WTC11 (cell line): ENCODE data around the gene USO1. TPM values are rescaled to one million over a fixed set of nuclear protein-coding genes. Genes with fewer than 3 reads are reported as not detected.

Source experiments
- ATAC-seq: fragments of 200-7000 bp; cut with Tn5 transposase; 2 replicates; pipeline ENCODE4 v1.10.0; 2021; ENCODE audit warnings: mild to moderate bottlenecking, moderate library complexity
- CTCF ChIA-PET: fragments of 300-600 bp; sonication (Branson Sonifier 250); formaldehyde crosslinking; loops from one replicate; lab custom pipeline; 2021; ENCODE audit warnings: antibody characterized with exemption; lab: Charles Lee
- POLR2A ChIA-PET: fragments of 350-600 bp; sonication (Branson Sonifier 250); formaldehyde crosslinking; loops from one replicate; lab custom pipeline; 2021; ENCODE audit warnings: antibody characterized with exemption; lab: Charles Lee
- DNase-seq: peaks from one replicate; pipeline ENCODE4 v3.0.0; 2021; ENCODE audit warnings: low spot score
- H3K27ac Mint-ChIP-seq: 2 replicates; pipeline ENCODE4 v1.8.0; 2021; ENCODE audit warnings: mixed read lengths
- H3K27me3 Mint-ChIP-seq: 2 replicates; pipeline ENCODE4 v1.8.0; 2021; ENCODE audit warnings: low read depth, mild to moderate bottlenecking, moderate library complexity, mixed read lengths
- H3K36me3 Mint-ChIP-seq: 2 replicates; pipeline ENCODE4 v1.8.0; 2021; ENCODE audit warnings: mixed read lengths
- H3K4me1 Mint-ChIP-seq: 2 replicates; pipeline ENCODE4 v1.8.0; 2022; ENCODE audit warnings: mixed read lengths
- H3K4me3 Mint-ChIP-seq: 2 replicates; pipeline ENCODE4 v1.8.0; 2021; ENCODE audit warnings: mild to moderate bottlenecking, moderate library complexity, mixed read lengths
- H3K9me3 Mint-ChIP-seq: 2 replicates; pipeline ENCODE4 v1.8.0; 2021; ENCODE audit warnings: mixed read lengths
- AFF4 ChIP-seq: sonication (generic); formaldehyde crosslinking; IDR thresholded peaks from 2 replicates; pipeline ENCODE4 v1.8.1; 2023; ENCODE audit warnings: mild to moderate bottlenecking, missing genetic modification reagents, borderline replicate concordance
- CREB1 ChIP-seq: sonication (generic); formaldehyde crosslinking; IDR thresholded peaks from 2 replicates; pipeline ENCODE4 v1.8.0; 2023; ENCODE audit warnings: mild to moderate bottlenecking, missing genetic modification reagents
- CREM ChIP-seq: sonication (generic); formaldehyde crosslinking; IDR thresholded peaks from 2 replicates; pipeline ENCODE4 v1.8.1; 2022; ENCODE audit warnings: mild to moderate bottlenecking, missing genetic modification reagents, moderate library complexity
- CTCF ChIP-seq: fragments of 200-600 bp; IDR thresholded peaks from 2 replicates; pipeline ENCODE4 v1.8.0; 2022; ENCODE audit warnings: antibody characterized with exemption
- ETV6 ChIP-seq: sonication (generic); formaldehyde crosslinking; IDR thresholded peaks from 2 replicates; pipeline ENCODE4 v1.8.1; 2022; ENCODE audit warnings: mild to moderate bottlenecking, missing genetic modification reagents
- FOXJ3 ChIP-seq: sonication (generic); formaldehyde crosslinking; IDR thresholded peaks from 2 replicates; pipeline ENCODE4 v1.9.0; 2021; ENCODE audit warnings: missing genetic modification reagents, mild to moderate bottlenecking, borderline replicate concordance
- FOXP1 ChIP-seq: sonication (generic); formaldehyde crosslinking; IDR thresholded peaks from 2 replicates; pipeline ENCODE4 v1.8.0; 2022; ENCODE audit warnings: missing genetic modification reagents, mild to moderate bottlenecking, moderate library complexity, borderline replicate concordance
- MLX ChIP-seq: sonication (generic); formaldehyde crosslinking; IDR thresholded peaks from 2 replicates; pipeline ENCODE4 v1.8.1; 2023; ENCODE audit warnings: mild to moderate bottlenecking, missing genetic modification reagents, moderate library complexity
- NR3C1 ChIP-seq: sonication (generic); formaldehyde crosslinking; conservative IDR thresholded peaks from 2 replicates; pipeline ENCODE4 v1.8.1; 2023; ENCODE audit warnings: low read depth, mild to moderate bottlenecking, missing genetic modification reagents
- OVOL2 ChIP-seq: fragments of 250-450 bp; sonication (Bioruptor Pico); IDR thresholded peaks from 2 replicates; pipeline ENCODE4 v1.9.0; 2021; ENCODE audit warnings: mild to moderate bottlenecking, borderline replicate concordance
- SOX15 ChIP-seq: fragments of 250-450 bp; sonication (Bioruptor Pico); IDR thresholded peaks from 2 replicates; pipeline ENCODE4 v1.9.0; 2021; ENCODE audit warnings: mild to moderate bottlenecking
- SP1 ChIP-seq: sonication (generic); formaldehyde crosslinking; conservative IDR thresholded peaks from 2 replicates; pipeline ENCODE4 v1.8.1; 2022; ENCODE audit warnings: missing genetic modification reagents
- TEAD1 ChIP-seq: sonication (generic); formaldehyde crosslinking; IDR thresholded peaks from 2 replicates; pipeline ENCODE4 v1.8.0; 2022; ENCODE audit warnings: mild to moderate bottlenecking, missing genetic modification reagents
- ZBTB21 ChIP-seq: sonication (generic); formaldehyde crosslinking; IDR thresholded peaks from 2 replicates; pipeline ENCODE4 v1.8.1; 2023; ENCODE audit warnings: mild to moderate bottlenecking, missing genetic modification reagents, borderline replicate concordance
- ZNF416 ChIP-seq: fragments of 250-450 bp; sonication (Bioruptor Pico); IDR thresholded peaks from 2 replicates; pipeline ENCODE4 v1.9.0; 2021; ENCODE audit warnings: mild to moderate bottlenecking, inconsistent platforms
- ZNF423 ChIP-seq: fragments of 250-450 bp; sonication (Bioruptor Pico); IDR thresholded peaks from 2 replicates; pipeline ENCODE4 v2.1.2; 2022; ENCODE audit warnings: mild to moderate bottlenecking, moderate library complexity
- ZNF512 ChIP-seq: sonication (generic); formaldehyde crosslinking; IDR thresholded peaks from 2 replicates; pipeline ENCODE4 v1.8.1; 2022; ENCODE audit warnings: missing genetic modification reagents, borderline replicate concordance
- ZSCAN18 ChIP-seq: fragments of 250-450 bp; sonication (Bioruptor Pico); IDR thresholded peaks from 2 replicates; pipeline ENCODE4 v2.1.2; 2022; ENCODE audit warnings: mild to moderate bottlenecking, moderate library complexity
- total RNA-seq: library from RNA; stranded (reverse); gene quantifications from 3 replicates; pipeline ENCODE4 v1.2.3, GENCODE V29; 2021

USO1 gene
- total RNA-seq, 1 experiment from 2014 or later: 162 TPM

GRCh38 chr4:75705198-75705977, 19.0 kb upstream of the USO1 start (continued):
- TF ChIP-seq AFF4 (0 out of 2 replicates have a peak, but pooled peaks have one; percentile 23), ZSCAN18 (CRISPR knock-in tag) (no peak), MLX (CRISPR knock-in tag) (no peak), FOXP1 (no peak), ZBTB21 (CRISPR knock-in tag) (0 out of 2 replicates have a peak, but pooled peaks have one; percentile 44)

GRCh38 chr4:75708218-75708691, 16.1 kb upstream of the USO1 start:
- Mint-ChIP-seq H3K27me3 (no peaks in the 10 kb centered on the region), H3K4me1 (peaks cover 42% of the 10 kb centered on the region), H3K4me3 (no peak overlapping the region), H3K9me3 (no peaks in the 10 kb centered on the region), H3K27ac (peak overlapping the region; percentile 92), H3K36me3 (peaks cover 2% of the 10 kb centered on the region; the same call in 1 of the 2 replicates)
- no peak for TF ChIP-seq ZSCAN18 (CRISPR knock-in tag)
- TF ChIP-seq CTCF: 0 out of 2 replicates have a peak, but pooled peaks have one; percentile 17
- TF ChIP-seq CREB1: no peak
- TF ChIP-seq TEAD1 (CRISPR knock-in tag): peak; percentile 82; the same call in 1 of the 2 replicates
- TF ChIP-seq NR3C1 (CRISPR knock-in tag): no peak
- no peak for TF ChIP-seq SP1 (CRISPR knock-in tag)
- ChIA-PET CTCF (interaction anchor here (0.5 to 3.7 kb wide), 9 partner anchors 13 to 130 kb away, joined by 3 to 29 read pairs (median 4); partner anchors contain the start of genes G3BP2 and USO1), POLR2A (no interaction called here)
- DNase-seq (peak; percentile 23), ATAC-seq (peak; percentile 9)

GRCh38 chr4:75710246-75710645, 14.1 kb upstream of the USO1 start:
- POLR2A ChIA-PET: interaction anchor here (1.1 kb wide), 1 partner anchor 14 kb away, joined by 4 read pairs; the partner anchor contains the start of gene USO1
- Mint-ChIP-seq H3K4me1 (peaks cover 40% of the 10 kb centered on the region), H3K27ac (0 out of 2 replicates have a peak overlapping the region, but pooled peaks have one; percentile 63), H3K27me3 (no peaks in the 10 kb centered on the region), H3K4me3 (no peak overlapping the region), H3K9me3 (no peaks in the 10 kb centered on the region), H3K36me3 (peaks cover 2% of the 10 kb centered on the region; the same call in 1 of the 2 replicates)
- CTCF ChIA-PET: interaction anchor here (0.9 to 3.7 kb wide), 4 partner anchors 8 to 42 kb away, joined by 3 to 29 read pairs (median 6); partner anchors contain the start of gene USO1
- ATAC-seq (no peak), DNase-seq (no peak)
- no peak for TF ChIP-seq OVOL2 (CRISPR knock-in tag)
- no peak for TF ChIP-seq ZNF416 (CRISPR knock-in tag)
- no peak for TF ChIP-seq ZNF423
- no peak for TF ChIP-seq FOXJ3 (CRISPR knock-in tag)
- no peak for TF ChIP-seq CREM (CRISPR knock-in tag)
- TF ChIP-seq ETV6 (CRISPR knock-in tag): no peak
- TF ChIP-seq ZNF512: no peak
- no peak for TF ChIP-seq SOX15
